ENCODE data around the gene PTN.
A peak's percentile ranks its signal among the peaks of the same experiment; 100 is the strongest.

PTN gene

GRCh38 chr7:137343281-137343841 is at the start of gene PTN:
Gene PTN (minus strand): TSS chr7:137343733. CDS start chr7:137254973, 88,760 bp downstream.
- TF ChIP-seq, protein P1, sequence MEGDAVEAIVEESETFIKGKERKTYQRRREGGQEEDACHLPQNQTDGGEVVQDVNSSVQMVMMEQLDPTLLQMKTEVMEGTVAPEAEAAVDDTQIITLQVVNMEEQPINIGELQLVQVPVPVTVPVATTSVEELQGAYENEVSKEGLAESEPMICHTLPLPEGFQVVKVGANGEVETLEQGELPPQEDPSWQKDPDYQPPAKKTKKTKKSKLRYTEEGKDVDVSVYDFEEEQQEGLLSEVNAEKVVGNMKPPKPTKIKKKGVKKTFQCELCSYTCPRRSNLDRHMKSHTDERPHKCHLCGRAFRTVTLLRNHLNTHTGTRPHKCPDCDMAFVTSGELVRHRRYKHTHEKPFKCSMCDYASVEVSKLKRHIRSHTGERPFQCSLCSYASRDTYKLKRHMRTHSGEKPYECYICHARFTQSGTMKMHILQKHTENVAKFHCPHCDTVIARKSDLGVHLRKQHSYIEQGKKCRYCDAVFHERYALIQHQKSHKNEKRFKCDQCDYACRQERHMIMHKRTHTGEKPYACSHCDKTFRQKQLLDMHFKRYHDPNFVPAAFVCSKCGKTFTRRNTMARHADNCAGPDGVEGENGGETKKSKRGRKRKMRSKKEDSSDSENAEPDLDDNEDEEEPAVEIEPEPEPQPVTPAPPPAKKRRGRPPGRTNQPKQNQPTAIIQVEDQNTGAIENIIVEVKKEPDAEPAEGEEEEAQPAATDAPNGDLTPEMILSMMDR (IDR thresholded peaks at IDR 0.05; ENCODE audit: insufficient read depth, low read depth, low read length, missing control alignments): no peak
- peak; percentile 50 for DNase-seq (ENCODE audit: low read depth)
- H3K4me3 ChIP-seq (ENCODE audit: low read length): peak within 1 kb of the TSS; percentile 12

GRCh38 chr7:137390076-137390475 is 46.5 kb upstream of the PTN start:
- no peak overlapping the region for H3K4me3 ChIP-seq (ENCODE audit: low read length)
- TF ChIP-seq, protein P1 (IDR thresholded peaks at IDR 0.05; ENCODE audit: insufficient read depth, low read depth, low read length, missing control alignments): no peak
- no peak for DNase-seq (ENCODE audit: low read depth)

DNA sequence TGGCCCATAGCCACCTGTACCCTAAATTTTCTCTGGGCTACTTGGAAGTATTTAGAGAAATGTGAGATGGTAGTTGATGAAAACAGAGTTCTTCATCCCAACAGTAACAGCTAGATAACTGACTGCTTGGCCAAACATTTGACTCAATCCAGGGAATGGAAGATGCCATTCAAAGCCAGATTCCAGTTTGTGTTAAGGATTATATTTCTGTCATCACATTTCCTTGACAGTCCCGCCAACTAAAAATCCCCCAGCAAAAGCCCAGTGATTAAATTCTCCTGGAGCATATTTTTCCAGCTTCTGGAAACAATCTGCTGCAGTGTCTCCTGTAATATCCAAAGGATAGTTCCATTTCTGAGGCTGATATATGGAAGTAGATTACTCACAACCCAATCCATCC is 45.4 kb upstream of the PTN start:
- TF ChIP-seq, protein P1 (IDR thresholded peaks at IDR 0.05; ENCODE audit: insufficient read depth, low read depth, low read length, missing control alignments): no peak
- no peak for DNase-seq (ENCODE audit: low read depth)
- H3K4me3 ChIP-seq (ENCODE audit: low read length): no peak overlapping the region

GRCh38 chr7:137386966-137387365 is 43.4 kb upstream of the PTN start:
- TF ChIP-seq, protein P1 (IDR thresholded peaks at IDR 0.05; ENCODE audit: insufficient read depth, low read depth, low read length, missing control alignments): no peak
- no peak for DNase-seq (ENCODE audit: low read depth)
- no peak overlapping the region for H3K4me3 ChIP-seq (ENCODE audit: low read length)

GRCh38 chr7:137381045-137381444 is 37.5 kb upstream of the PTN start:
- H3K4me3 ChIP-seq (ENCODE audit: low read length): no peak overlapping the region
- DNase-seq (ENCODE audit: low read depth): no peak
- TF ChIP-seq, protein P1 (IDR thresholded peaks at IDR 0.05; ENCODE audit: insufficient read depth, low read depth, low read length, missing control alignments): no peak

DNA sequence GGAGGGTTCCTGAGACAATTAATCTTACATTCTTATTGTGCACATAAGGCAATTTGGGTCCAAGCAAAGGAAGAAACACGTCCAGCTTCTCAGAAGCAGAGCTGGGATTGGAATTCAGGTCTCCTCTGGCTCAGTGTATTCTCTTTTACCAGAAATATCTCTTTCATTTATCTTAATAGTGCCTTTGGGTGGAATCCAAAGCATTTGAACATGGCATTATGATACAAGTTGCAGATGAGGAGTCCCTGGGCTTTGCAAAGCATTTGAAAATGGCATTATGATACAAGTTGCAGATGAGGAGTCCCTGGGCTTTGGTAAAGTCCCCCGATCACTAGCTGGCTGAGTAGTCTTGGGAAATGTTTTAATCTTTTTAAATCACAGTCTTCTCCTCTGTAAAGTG is 30.0 kb upstream of the PTN start:
- TF ChIP-seq, protein P1 (IDR thresholded peaks at IDR 0.05; ENCODE audit: insufficient read depth, low read depth, low read length, missing control alignments): no peak
- DNase-seq (ENCODE audit: low read depth): no peak
- H3K4me3 ChIP-seq (ENCODE audit: low read length): no peak overlapping the region

GRCh38 chr7:137371616-137372015 is 28.1 kb upstream of the PTN start:
- DNase-seq (ENCODE audit: low read depth): no peak
- no peak overlapping the region for H3K4me3 ChIP-seq (ENCODE audit: low read length)
- TF ChIP-seq, protein P1 (IDR thresholded peaks at IDR 0.05; ENCODE audit: insufficient read depth, low read depth, low read length, missing control alignments): no peak

All from epithelial cell of esophagus (primary cell).